ENCODE measurements around the gene CEP162. TPM values are rescaled to one million over a fixed set of nuclear protein-coding genes. Genes with fewer than 3 reads are reported as not detected.

CEP162 gene
- total RNA-seq, 2 donors from 2014 or later: 6.8 to 7.1 TPM

GRCh38 chr6:84183430-84183829, 44.0 kb downstream of the CEP162 start:
- TF ChIP-seq, protein P1, sequence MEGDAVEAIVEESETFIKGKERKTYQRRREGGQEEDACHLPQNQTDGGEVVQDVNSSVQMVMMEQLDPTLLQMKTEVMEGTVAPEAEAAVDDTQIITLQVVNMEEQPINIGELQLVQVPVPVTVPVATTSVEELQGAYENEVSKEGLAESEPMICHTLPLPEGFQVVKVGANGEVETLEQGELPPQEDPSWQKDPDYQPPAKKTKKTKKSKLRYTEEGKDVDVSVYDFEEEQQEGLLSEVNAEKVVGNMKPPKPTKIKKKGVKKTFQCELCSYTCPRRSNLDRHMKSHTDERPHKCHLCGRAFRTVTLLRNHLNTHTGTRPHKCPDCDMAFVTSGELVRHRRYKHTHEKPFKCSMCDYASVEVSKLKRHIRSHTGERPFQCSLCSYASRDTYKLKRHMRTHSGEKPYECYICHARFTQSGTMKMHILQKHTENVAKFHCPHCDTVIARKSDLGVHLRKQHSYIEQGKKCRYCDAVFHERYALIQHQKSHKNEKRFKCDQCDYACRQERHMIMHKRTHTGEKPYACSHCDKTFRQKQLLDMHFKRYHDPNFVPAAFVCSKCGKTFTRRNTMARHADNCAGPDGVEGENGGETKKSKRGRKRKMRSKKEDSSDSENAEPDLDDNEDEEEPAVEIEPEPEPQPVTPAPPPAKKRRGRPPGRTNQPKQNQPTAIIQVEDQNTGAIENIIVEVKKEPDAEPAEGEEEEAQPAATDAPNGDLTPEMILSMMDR (IDR thresholded peaks at IDR 0.05): no peak
- intact Hi-C loops (cut with DNase I): no loop called here
- H3K27ac ChIP-seq: no peak overlapping the region

GRCh38 chr6:84182001-84182400, 45.4 kb downstream of the CEP162 start:
- Histone ChIP-seq H3K9me3 (no peaks in the 10 kb centered on the region), H3K27ac (no peak overlapping the region), H3K9ac (ENCODE audit: low read depth in 2 of 2, low read length in 2 of 2) (no peak overlapping the region), H3K4me3 (no peak overlapping the region), H3K4me1 (no peaks in the 10 kb centered on the region), H3K36me3 (no peaks in the 10 kb centered on the region), H3K27me3 (no peaks in the 10 kb centered on the region)
- intact Hi-C loops (cut with DNase I): no loop called here
- no peak for DNase-seq
- TF ChIP-seq, protein P1 (IDR thresholded peaks at IDR 0.05): no peak

More at GRCh38 chr6:84183430-84183829, 44.0 kb downstream of the CEP162 start:
- Histone ChIP-seq H3K36me3 (no peaks in the 10 kb centered on the region), H3K4me3 (no peak overlapping the region), H3K9ac (ENCODE audit: low read depth in 2 of 2, low read length in 2 of 2) (no peak overlapping the region), H3K9me3 (no peaks in the 10 kb centered on the region), H3K4me1 (no peaks in the 10 kb centered on the region), H3K27me3 (no peaks in the 10 kb centered on the region)
- DNase-seq: no peak

GRCh38 chr6:84177241-84177640, 50.2 kb downstream of the CEP162 start:
- Histone ChIP-seq H3K27ac (no peak overlapping the region), H3K9me3 (no peaks in the 10 kb centered on the region), H3K4me1 (no peaks in the 10 kb centered on the region), H3K27me3 (no peaks in the 10 kb centered on the region), H3K4me3 (no peak overlapping the region), H3K9ac (ENCODE audit: low read depth in 2 of 2, low read length in 2 of 2) (no peak overlapping the region), H3K36me3 (no peaks in the 10 kb centered on the region)
- no peak for DNase-seq
- intact Hi-C loops (cut with DNase I): no loop called here
- TF ChIP-seq, protein P1 (IDR thresholded peaks at IDR 0.05): no peak

DNA sequence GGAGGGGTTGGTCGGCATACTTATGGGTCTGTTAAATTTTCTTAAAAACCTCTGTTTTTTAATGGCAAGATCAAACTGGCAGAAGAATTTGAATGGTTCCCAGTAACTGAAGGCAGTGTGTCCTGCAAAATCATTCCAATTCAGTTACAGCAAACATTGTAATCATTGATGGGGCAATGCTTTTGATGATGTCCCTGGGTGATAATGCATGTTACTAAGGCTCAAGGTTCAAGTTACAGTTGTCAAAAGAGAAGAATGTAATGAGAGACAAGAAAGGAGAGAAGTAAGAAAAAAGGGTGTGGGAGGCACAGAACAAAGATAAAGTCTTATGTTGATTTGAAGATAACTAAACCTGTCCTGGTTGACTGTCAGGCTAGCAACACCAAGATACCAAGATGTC, 54.9 kb downstream of the CEP162 start:
- no peak overlapping the region for H3K27ac ChIP-seq
- TF ChIP-seq, protein P1 (IDR thresholded peaks at IDR 0.05): no peak
- no peaks in the 10 kb centered on the region for H3K9me3 ChIP-seq
- no peak overlapping the region for H3K9ac ChIP-seq (ENCODE audit: low read depth in 2 of 2, low read length in 2 of 2)
- intact Hi-C loops (cut with DNase I): no loop called here
- no peak overlapping the region for H3K4me3 ChIP-seq
- no peaks in the 10 kb centered on the region for H3K36me3 ChIP-seq
- no peak for DNase-seq
- H3K27me3 ChIP-seq: no peaks in the 10 kb centered on the region
- no peaks in the 10 kb centered on the region for H3K4me1 ChIP-seq

GRCh38 chr6:84172080-84172479, 55.4 kb downstream of the CEP162 start:
- Histone ChIP-seq H3K4me3 (no peak overlapping the region), H3K4me1 (no peaks in the 10 kb centered on the region), H3K27me3 (no peaks in the 10 kb centered on the region), H3K27ac (no peak overlapping the region), H3K9me3 (no peaks in the 10 kb centered on the region), H3K36me3 (no peaks in the 10 kb centered on the region), H3K9ac (ENCODE audit: low read depth in 2 of 2, low read length in 2 of 2) (no peak overlapping the region)
- DNase-seq: no peak
- TF ChIP-seq, protein P1 (IDR thresholded peaks at IDR 0.05): no peak
- intact Hi-C loops (cut with DNase I): no loop called here

DNA sequence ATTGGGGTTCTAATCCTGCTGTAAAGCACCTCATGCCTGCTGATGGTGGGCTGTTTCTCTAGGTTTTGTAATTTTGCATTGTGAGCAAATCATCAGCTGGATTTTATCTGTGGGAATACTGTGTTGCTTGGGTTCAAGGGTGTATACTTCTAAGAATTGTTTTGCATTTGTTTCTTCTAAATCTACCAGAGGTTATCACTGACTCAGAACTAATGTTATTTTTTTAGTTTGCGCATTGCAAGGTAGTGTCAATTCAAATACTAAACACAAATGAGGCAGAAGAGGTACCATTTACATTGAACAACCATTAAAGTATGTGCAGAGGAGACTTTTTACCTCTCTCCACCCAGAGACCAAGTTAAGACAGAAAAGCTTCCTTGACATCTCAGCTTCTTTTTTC, 60.0 kb downstream of the CEP162 start:
- Histone ChIP-seq H3K9ac (ENCODE audit: low read depth in 2 of 2, low read length in 2 of 2) (no peak overlapping the region), H3K4me3 (no peak overlapping the region), H3K36me3 (no peaks in the 10 kb centered on the region), H3K27ac (no peak overlapping the region), H3K9me3 (no peaks in the 10 kb centered on the region), H3K4me1 (no peaks in the 10 kb centered on the region), H3K27me3 (no peaks in the 10 kb centered on the region)
- TF ChIP-seq, protein P1 (IDR thresholded peaks at IDR 0.05): no peak
- no peak for DNase-seq
- intact Hi-C loops (cut with DNase I): no loop called here
